ENCODE results near the gene CAMP. TPM values are rescaled to one million over a fixed set of nuclear protein-coding genes. Genes with fewer than 3 reads are reported as not detected.

The CAMP gene
- total RNA-seq, 2 experiments from 2014 or later, result not detected

DNA sequence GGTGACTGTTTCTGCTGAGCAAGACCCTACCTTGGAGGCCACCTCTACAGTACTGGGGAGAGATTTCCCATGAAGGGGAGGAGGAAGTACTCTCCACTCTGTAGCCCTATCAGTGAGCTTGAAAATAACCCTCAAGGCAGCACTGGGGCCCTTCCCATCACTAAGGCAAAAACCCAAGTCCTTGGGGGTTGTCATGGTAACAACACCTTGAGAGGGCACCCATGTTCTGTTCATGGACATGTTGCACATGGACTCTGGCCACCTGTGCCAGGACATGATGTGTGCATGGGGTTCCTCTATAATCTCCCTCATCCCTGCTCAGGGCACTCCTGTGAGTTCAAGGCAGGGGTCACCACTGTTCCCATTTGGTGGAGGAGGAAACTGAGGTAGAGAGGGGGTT, 24.2 kb upstream of the CAMP start:
- CTCF ChIA-PET, result interaction anchor here (0.6 to 0.7 kb wide), 2 partner anchors 45 to 346 kb away, joined by 3 read pairs; no protein-coding TSS in a partner anchor
- no peak for ATAC-seq (ENCODE audit: poor library complexity)

GRCh38 chr3:48202632-48203031, 20.7 kb upstream of the CAMP start:
- Mint-ChIP-seq H3K36me3 (ENCODE audit: low read depth) (no peaks in the 10 kb centered on the region), H3K9me3 (no peaks in the 10 kb centered on the region), H3K4me1 (ENCODE audit: low read depth) (no peaks in the 10 kb centered on the region), H3K27ac (no peak overlapping the region), H3K27me3 (peaks cover 4% of the 10 kb centered on the region), H3K4me3 (no peak overlapping the region)
- DNase-seq (no peak), ATAC-seq (ENCODE audit: poor library complexity) (no peak)
- CTCF ChIA-PET, result no interaction called here
- POLR2A ChIA-PET, result no interaction called here
- TF ChIP-seq CTCF (IDR thresholded peaks at IDR 0.05), result no peak
- H3K4me3 ChIP-seq (ENCODE audit: low read length), result no peak overlapping the region
- no peaks in the 10 kb centered on the region for H3K36me3 ChIP-seq (ENCODE audit: insufficient read depth, low read length)
- intact Hi-C loops (cut with DNase I, micrococcal nuclease), result no loop called here
- H3K9me3 ChIP-seq (ENCODE audit: control insufficient read depth in 1 of 2, insufficient read depth in 1 of 2, low read length in 2 of 2), result no peaks in the 10 kb centered on the region
- H3K27me3 ChIP-seq (ENCODE audit: control insufficient read depth in 1 of 2, insufficient read depth in 2 of 2, low read length in 2 of 2), result no peaks in the 10 kb centered on the region
- H3K27ac ChIP-seq (ENCODE audit: low read depth in 1 of 2, low read length in 2 of 2), result no peak overlapping the region
- H3K4me1 ChIP-seq (ENCODE audit: insufficient read depth, low read length), result no peaks in the 10 kb centered on the region

More for the DNA sequence above, 24.2 kb upstream of the CAMP start:
- intact Hi-C loops (cut with DNase I, micrococcal nuclease), result no loop called here
- TF ChIP-seq CTCF (IDR thresholded peaks at IDR 0.05), result no peak
- H3K36me3 Mint-ChIP-seq (ENCODE audit: low read depth), result no peaks in the 10 kb centered on the region
- no peak for DNase-seq
- no peak overlapping the region for H3K4me3 Mint-ChIP-seq
- no peak overlapping the region for H3K4me3 ChIP-seq (ENCODE audit: low read length)
- no peaks in the 10 kb centered on the region for H3K36me3 ChIP-seq (ENCODE audit: insufficient read depth, low read length)
- no peaks in the 10 kb centered on the region for H3K4me1 ChIP-seq (ENCODE audit: insufficient read depth, low read length)
- H3K9me3 Mint-ChIP-seq, result no peaks in the 10 kb centered on the region
- peaks cover 4% of the 10 kb centered on the region for H3K27me3 Mint-ChIP-seq
- no peak overlapping the region for H3K27ac ChIP-seq (ENCODE audit: low read depth in 1 of 2, low read length in 2 of 2)
- H3K27ac Mint-ChIP-seq, result no peak overlapping the region
- no peaks in the 10 kb centered on the region for H3K4me1 Mint-ChIP-seq (ENCODE audit: low read depth)
- no peaks in the 10 kb centered on the region for H3K27me3 ChIP-seq (ENCODE audit: control insufficient read depth in 1 of 2, insufficient read depth in 2 of 2, low read length in 2 of 2)
- POLR2A ChIA-PET, result interaction anchor here (0.6 kb wide), 1 partner anchor 1281 kb away, joined by 4 read pairs; no protein-coding TSS in a partner anchor
- H3K9me3 ChIP-seq (ENCODE audit: control insufficient read depth in 1 of 2, insufficient read depth in 1 of 2, low read length in 2 of 2), result no peaks in the 10 kb centered on the region

DNA sequence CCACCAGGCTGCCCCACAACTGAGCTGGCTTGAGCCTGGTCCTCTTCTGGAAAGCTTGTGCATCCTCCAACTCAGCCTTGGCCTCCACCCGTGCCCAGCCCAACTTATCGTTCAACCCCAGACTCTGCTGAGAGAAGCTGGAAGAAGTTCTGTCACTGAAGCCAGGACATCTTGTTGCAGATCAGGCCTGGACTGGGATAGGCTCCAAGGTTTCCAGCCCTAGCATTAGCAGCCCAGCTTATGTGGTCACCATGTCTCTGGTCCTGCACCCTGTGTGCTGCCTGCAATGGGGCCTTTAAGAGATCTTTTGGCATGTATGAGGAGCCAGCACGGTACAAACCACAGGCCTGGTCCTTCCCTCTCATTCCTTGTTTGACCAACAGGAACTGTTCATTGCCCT, 15.2 kb upstream of the CAMP start:
- no peak for TF ChIP-seq CTCF (IDR thresholded peaks at IDR 0.05)
- ATAC-seq (ENCODE audit: poor library complexity) (no peak), DNase-seq (no peak)
- H3K36me3 ChIP-seq (ENCODE audit: insufficient read depth, low read length), result no peaks in the 10 kb centered on the region
- no peaks in the 10 kb centered on the region for H3K27me3 ChIP-seq (ENCODE audit: control insufficient read depth in 1 of 2, insufficient read depth in 2 of 2, low read length in 2 of 2)
- Mint-ChIP-seq H3K27me3 (no peaks in the 10 kb centered on the region), H3K4me3 (no peak overlapping the region), H3K9me3 (no peaks in the 10 kb centered on the region), H3K36me3 (ENCODE audit: low read depth) (no peaks in the 10 kb centered on the region), H3K4me1 (ENCODE audit: low read depth) (no peaks in the 10 kb centered on the region), H3K27ac (no peak overlapping the region)
- H3K4me3 ChIP-seq (ENCODE audit: low read length), result no peak overlapping the region
- no peak overlapping the region for H3K27ac ChIP-seq (ENCODE audit: low read depth in 1 of 2, low read length in 2 of 2)
- intact Hi-C loops (cut with DNase I, micrococcal nuclease), result no loop called here
- H3K9me3 ChIP-seq (ENCODE audit: control insufficient read depth in 1 of 2, insufficient read depth in 1 of 2, low read length in 2 of 2), result no peaks in the 10 kb centered on the region
- CTCF ChIA-PET, result no interaction called here
- POLR2A ChIA-PET, result no interaction called here
- H3K4me1 ChIP-seq (ENCODE audit: insufficient read depth, low read length), result no peaks in the 10 kb centered on the region
